Left hindlimb (tissue), 1 donor: ENCODE measurements around the gene KCND3.

Experiments used
- DNase-seq: peaks from one replicate; pipeline ENCODE4 v3.0.0-alpha.2; 2018

The KCND3 gene

DNA sequence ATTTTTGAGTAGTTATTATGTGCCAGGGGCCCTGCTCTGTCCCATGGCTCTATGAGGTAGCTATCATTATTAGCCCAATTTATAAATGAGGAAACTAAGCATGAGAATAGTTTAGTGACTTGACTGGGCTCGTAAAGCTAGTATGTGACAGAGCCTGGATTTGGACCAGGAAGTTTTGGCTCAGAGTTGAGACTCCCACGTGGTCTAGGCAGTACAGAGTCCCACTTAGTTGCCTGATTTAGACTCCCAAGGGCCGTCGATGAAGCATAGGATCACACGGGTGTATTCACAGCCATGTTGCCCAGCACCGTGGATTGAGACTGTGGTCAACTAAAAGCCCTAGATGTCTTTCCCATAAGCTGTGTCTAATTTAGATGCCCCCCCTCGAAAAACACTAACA is 152.1 kb downstream of the KCND3 start:
- no peak for DNase-seq

GRCh38 chr1:111836111-111836510 is 153.4 kb downstream of the KCND3 start:
- no peak for DNase-seq

GRCh38 chr1:111835514-111835913 is 154.0 kb downstream of the KCND3 start:
- no peak for DNase-seq

DNA sequence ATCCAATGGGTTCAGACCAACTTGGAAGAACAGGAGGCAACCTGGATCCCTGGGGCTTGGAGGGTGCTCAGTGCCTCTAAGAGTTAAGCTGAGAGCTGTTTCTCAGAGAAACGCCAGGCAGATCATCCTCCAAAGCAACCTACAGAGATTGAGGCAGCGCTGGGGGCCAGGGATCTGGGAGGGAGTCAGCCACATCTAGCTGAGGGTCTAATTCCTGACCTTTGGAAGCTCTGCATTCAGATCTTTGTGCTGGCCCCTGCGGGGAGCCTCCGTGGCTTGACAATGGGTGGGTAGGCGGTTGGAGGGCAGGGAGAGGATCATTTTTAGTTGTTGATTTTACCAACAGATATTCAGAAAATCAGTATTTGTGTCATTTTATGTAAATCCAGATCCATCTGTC is 154.5 kb downstream of the KCND3 start:
- DNase-seq, result no peak

- no peak for DNase-seq
Measured at GRCh38 chr1:111833334-111833733, 156.1 kb downstream of the KCND3 start.

GRCh38 chr1:111832521-111833155 is 156.8 kb downstream of the KCND3 start:
- DNase-seq, result no peak

GRCh38 chr1:111831153-111831552 is 158.3 kb downstream of the KCND3 start:
- no peak for DNase-seq

DNA sequence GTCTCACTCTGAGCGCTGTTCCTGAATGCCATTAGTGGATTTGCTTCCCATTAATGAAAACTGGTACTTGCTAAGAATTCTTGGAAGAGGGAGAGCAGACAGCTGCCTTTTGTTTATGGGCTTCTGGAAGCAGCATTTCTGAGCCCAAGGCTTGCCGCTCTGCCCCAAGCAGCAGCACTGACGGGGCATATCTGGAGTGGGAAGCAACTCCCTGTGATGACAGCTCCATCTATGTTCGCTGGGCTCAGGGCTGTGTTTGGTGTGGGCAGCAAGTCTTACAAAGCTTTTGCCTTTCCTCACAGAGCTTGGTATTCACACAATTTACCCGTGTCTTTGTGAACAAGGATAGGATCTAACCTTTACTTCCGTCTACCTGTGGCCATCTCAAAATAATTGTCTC is 161.5 kb downstream of the KCND3 start:
- no peak for DNase-seq

GRCh38 chr1:111826278-111826677 is 163.2 kb downstream of the KCND3 start:
- DNase-seq, result no peak

DNA sequence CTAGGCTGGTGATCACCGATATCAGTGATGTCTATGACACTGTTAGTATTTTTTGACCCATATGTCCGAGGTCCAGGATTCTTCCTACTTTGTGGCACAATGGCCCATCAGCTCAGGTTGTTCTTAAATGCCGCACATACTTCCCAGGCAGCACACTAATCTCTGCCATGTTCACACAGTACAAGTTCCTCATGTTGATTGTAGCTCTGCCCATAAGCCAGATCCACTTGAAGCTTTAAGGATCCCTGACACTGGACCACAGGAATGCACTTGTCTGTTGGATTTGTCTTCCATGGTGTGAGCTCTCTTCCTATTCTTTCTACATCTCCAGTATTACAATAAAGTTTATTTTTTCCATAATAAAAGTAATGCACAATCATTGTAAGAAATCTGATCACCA is 164.3 kb downstream of the KCND3 start:
- DNase-seq, result no peak

- DNase-seq, result no peak
Measured at GRCh38 chr1:111822138-111822537, 167.3 kb downstream of the KCND3 start.

GRCh38 chr1:111821121-111821745 is 168.2 kb downstream of the KCND3 start:
- no peak for DNase-seq

- DNase-seq, result no peak
Measured at GRCh38 chr1:111819566-111820263, 169.8 kb downstream of the KCND3 start.

DNA sequence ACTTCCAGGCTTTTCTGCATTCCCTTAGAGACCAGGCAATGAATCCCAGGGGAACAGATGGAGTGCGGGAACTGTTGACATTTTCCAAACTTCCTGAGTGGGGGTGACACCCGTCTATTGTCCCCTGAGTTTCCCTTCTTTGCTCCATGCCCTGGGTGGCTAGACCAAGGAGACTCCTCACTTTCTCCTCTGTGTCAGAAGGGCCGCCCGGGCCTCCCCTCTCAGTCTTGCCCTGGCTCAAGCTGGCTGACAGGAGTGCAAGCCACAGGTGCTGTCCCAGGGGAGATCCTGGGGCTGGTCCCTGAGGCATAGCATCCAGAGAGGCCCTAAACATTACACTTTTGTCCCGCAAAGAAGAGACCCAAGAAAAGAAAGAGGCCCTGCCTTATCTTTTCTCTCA is 170.9 kb downstream of the KCND3 start:
- no peak for DNase-seq

GRCh38 chr1:111818081-111818480 is 171.4 kb downstream of the KCND3 start:
- no peak for DNase-seq

- DNase-seq, result no peak
Measured at GRCh38 chr1:111814642-111815041, 174.8 kb downstream of the KCND3 start.

GRCh38 chr1:111814305-111814628 is 175.2 kb downstream of the KCND3 start:
- no peak for DNase-seq

- no peak for DNase-seq
Measured at GRCh38 chr1:111813440-111814304, 175.8 kb downstream of the KCND3 start.

DNA sequence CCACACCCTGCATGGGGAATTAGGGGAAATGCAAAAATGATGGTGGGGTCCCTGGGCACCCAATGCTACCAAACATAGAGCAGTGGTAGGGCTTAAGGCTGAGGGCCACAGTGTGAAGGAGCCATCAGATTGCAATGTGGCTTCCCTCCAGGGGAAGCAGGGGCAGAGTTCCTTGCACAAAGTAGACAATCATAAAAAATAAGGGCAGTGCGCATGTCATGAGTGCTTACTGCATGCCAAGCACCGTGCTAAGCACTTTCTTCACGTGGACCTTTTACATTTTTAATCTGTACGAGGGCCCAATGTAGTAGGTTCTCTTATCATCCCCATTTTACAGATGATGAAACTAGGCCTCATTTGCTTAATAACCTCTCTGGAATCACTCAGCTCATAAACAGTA is 177.2 kb downstream of the KCND3 start:
- no peak for DNase-seq

- DNase-seq, result no peak
Measured at GRCh38 chr1:111811891-111812290, 177.6 kb downstream of the KCND3 start.

- DNase-seq, result no peak
Measured at GRCh38 chr1:111805251-111805650, 184.2 kb downstream of the KCND3 start.

GRCh38 chr1:111804776-111805175 is 184.7 kb downstream of the KCND3 start:
- no peak for DNase-seq

DNA sequence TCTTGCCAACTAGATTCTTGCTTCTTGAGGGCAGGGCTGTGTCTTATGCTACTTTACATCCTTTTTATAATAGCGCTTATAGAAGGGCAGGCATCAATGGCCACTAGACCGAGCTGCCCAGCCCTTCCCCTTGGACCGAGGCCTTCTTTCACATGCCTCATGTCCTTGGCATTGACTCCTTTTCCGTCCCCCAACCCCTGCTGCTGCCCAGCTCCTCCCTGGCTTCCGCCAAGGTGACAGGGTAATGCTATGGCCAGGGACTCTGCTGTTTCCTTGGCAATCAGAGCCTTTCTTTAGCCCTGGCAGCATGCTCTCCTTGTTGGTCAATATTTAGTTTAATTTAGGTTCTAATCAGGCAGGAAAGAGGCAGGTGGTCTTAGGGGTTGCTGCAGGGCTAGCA is 185.5 kb downstream of the KCND3 start:
- no peak for DNase-seq

DNA sequence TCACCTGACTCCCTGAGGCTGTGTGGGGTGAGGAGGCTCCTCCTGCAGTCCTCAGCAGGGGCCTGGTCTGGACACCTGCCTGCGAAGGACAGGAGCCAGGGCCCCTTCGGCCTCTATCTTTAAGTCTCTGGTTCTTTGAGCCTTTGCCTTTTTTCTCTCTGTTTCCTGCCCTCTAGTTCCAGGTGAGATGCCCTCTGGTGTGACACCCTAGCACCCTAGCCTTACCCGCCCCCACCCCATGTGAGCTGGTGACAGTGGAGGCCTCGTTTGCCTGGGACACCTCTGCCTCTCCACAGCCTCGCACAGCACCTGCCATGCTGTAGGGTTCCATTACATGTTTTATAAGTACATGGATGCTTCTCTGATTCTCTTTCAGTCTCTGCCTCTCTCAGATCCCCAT is 186.5 kb downstream of the KCND3 start:
- DNase-seq, result no peak
